HG03045 (cell line): Measurements from ENCODE around the gene TAS2R7.
"Not testable (repeated sequence)": the region's sequence is repeated elsewhere in the genome, so short reads cannot be mapped to it uniquely, and the experiment has no call there.

ENCODE experiments used
- ATAC-seq: cut with Tn5 transposase; IDR thresholded peaks from one replicate; pipeline ENCODE4 v1.9.1; 2021; ENCODE audit warnings: mild to moderate bottlenecking, moderate library complexity; ENCODE audit not compliant: unreplicated experiment

Gene TAS2R7

DNA sequence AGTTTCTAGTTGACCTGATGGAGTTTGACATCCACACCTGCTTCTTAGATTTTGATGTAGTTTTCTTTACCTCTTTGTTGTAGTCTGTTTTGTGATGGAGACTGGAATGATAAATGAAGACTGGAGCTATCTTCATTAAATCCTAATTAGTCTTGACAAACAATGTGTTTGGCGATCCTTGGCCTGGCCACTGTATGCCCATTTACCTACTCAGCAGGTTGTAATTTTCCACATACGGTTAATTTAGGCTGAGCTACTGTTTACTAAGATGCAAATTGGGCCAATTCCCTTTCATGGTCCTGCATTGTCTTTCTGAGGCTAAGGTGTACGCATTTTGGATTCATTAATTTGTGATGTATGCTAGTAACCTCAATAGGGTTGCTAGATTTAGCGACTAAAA, at the start of gene TAS2R7:
Gene TAS2R7 (minus strand): TSS at position 41 of the 400 bp plus-strand sequence. CDS start 57 bp downstream, outside the sequence.
- ATAC-seq, result no peak

- no peak for ATAC-seq
Observed at GRCh38 chr12:10851243-10851858, 48.9 kb upstream of the TAS2R7 start.

- ATAC-seq, result no peak
Observed at GRCh38 chr12:10849425-10849878, 47.0 kb upstream of the TAS2R7 start, which contains the start of gene PRR4. PRR4 (minus strand) TSS chr12:10849475; CDS start chr12:10849437, 38 bp downstream.

GRCh38 chr12:10847744-10848143, 45.3 kb upstream of the TAS2R7 start:
- no peak for ATAC-seq

- ATAC-seq, result no peak
Observed at GRCh38 chr12:10842862-10843261, 40.4 kb upstream of the TAS2R7 start.

- no peak for ATAC-seq
Observed at GRCh38 chr12:10838461-10838860, 36.0 kb upstream of the TAS2R7 start.

DNA sequence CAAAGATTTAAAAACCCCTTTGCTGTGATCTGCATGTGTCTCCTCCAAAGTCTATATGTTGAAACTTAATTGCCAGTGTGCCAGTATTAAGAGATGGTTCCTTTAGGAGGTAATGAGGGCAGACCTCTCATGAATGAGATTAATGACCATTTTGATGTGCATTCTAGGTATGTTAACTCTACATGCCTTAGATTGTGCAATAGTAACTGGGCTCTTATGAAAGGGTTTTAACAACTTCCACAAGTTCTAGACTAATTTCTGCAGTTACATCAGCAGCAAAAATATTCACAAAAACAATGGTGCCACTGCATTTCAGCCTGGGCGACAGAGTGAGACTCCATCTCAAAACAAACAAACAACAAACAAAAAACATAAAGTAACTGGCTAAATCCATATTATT, 27.6 kb upstream of the TAS2R7 start:
- no peak for ATAC-seq

- no peak for ATAC-seq
Observed at GRCh38 chr12:10826258-10826657, 23.8 kb upstream of the TAS2R7 start, which contains the start of gene TAS2R10. TAS2R10 (minus strand) TSS chr12:10826358; CDS start chr12:10826269, 89 bp downstream.

GRCh38 chr12:10824957-10825356, 22.5 kb upstream of the TAS2R7 start:
- ATAC-seq, result no peak

DNA sequence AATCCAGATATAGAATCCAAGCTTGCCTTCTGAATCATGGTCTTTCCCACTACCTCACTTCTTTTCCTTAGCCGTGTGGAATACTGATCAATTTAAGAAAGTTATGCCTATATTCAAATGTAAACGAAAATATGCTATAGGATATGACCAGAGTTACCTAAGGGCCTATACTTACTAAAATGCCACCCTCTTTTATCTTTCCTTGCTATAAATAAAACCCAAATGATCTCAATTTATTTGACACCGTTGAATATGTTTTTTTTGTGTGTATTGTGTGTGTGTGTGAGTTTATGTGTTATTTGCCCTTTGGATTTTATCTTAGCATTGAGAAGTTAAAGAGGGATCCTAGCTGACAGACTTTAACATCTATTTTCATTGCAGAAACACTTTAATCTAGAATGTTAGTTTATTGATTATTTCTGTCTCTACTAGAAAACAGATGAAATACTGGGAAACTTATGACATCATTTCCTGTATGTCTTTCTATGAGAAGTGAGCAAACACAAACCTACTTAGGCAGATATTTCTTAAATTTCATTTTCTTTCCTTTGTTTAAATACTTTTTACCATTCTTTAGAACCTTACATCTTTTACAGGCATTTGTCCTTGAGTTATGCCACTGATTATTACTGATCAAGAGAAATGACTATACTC, 9.6 kb upstream of the TAS2R7 start:
- no peak for ATAC-seq

GRCh38 chr12:10810068-10810467, 7.6 kb upstream of the TAS2R7 start, which contains the start of gene TAS2R9:
TAS2R9 (minus strand) TSS chr12:10810168; CDS start chr12:10810075, 93 bp downstream.
- no peak for ATAC-seq

- ATAC-seq, result no peak
Observed at GRCh38 chr12:10807186-10807585, 4.8 kb upstream of the TAS2R7 start, which contains the start of gene TAS2R8. TAS2R8 (minus strand) TSS chr12:10807286; CDS start chr12:10806980, 306 bp downstream.

DNA sequence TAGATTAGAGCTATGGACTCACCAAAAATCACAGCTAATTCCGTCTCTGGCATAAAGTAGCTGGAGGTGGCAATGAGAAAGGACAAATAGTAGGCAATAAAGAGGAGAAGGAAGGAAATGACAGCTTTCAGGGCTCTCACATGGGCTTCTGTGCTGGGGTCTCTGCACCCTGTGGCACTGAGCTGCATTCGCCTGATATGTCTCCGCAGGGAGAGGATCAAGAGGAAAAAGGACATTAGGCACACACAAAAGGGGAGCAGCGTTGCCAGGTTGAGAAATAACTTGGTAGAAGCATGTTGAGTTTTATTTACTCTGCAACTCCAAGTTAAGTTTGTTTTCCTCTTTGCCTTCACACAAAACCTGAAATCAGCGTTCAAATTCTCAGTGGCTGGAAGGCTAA, 686 bp downstream of the TAS2R7 start:
- no peak for ATAC-seq

- no peak for ATAC-seq
Observed at GRCh38 chr12:10794222-10794621, 8.2 kb downstream of the TAS2R7 start.

DNA sequence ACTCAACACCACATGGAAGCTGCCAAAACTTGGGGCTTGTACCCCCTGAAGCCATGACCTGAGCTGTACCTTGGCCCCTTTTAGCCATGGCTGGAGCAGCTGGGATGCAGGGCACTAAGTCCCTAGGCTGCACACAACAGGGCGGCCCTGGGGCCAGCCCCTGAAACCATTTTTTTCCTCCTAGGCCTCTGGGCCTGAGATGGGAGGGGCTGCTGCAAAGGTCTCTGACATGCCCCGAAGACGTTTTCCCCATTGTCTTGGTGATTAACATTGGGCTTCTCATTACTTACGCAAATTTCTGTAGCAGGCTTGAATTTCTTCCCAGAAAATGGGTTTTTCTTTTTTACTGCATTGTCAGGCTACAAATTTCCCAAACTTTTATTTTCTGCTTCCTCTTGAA, 10.7 kb downstream of the TAS2R7 start:
- not testable (repeated sequence) for ATAC-seq

DNA sequence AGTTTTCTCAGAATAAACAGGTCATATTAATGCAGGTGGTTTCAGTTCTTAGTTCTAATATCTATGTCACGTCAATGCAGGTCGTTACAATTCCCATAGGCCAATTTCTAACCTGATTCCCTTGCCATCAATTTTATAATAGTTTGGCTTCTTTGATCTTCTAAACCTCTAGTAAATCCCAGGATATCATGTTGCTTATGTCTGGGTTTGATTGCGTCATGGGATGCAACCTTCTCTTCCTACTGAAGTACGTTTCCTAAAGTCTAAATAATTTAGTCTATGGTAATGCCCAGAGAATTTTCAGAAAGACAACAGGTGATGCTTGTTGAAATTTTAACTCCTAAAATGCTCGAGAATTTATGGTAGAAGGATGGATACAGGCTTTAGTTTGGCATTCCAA, 19.2 kb downstream of the TAS2R7 start:
- no peak for ATAC-seq

DNA sequence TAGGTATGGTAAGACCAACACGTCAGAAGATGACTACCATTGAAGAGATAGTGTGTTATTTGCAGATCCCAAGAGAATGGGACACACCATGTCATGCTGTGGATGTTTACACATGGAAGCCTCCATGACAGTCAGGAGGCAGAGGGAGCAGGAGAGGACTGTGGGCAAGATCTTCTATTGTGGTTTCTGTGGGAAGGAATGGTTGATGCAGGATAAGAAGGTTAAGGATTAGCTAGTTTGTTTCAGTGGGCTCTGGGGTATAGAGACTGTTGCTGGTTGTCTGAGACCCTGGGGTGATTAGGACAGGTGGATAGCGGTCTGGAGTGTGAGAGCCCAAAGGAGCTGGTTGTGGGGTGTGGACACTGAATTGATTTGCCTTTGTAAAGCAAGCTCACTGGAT, 23.3 kb downstream of the TAS2R7 start:
- ATAC-seq, result no peak

GRCh38 chr12:10771132-10771733, 31.2 kb downstream of the TAS2R7 start:
- ATAC-seq, result no peak

DNA sequence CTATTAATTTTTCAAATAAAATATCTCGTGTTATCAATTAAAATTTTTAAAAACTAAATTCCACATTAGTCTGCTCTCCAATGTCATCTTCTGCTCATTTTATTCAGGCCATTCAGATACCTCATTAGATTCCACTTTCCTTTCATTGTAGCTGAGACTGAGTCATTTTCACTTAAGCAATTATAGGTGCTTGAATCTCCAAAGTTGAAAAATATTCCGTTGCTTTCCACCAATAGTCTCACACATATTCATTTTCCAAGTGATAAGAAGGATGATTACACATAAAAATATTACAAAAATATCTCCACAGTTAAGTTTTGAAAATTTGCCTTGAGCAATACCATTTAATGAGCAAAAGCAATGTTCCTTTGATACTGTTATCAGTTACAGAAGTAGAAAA, 42.8 kb downstream of the TAS2R7 start:
- ATAC-seq, result no peak

DNA sequence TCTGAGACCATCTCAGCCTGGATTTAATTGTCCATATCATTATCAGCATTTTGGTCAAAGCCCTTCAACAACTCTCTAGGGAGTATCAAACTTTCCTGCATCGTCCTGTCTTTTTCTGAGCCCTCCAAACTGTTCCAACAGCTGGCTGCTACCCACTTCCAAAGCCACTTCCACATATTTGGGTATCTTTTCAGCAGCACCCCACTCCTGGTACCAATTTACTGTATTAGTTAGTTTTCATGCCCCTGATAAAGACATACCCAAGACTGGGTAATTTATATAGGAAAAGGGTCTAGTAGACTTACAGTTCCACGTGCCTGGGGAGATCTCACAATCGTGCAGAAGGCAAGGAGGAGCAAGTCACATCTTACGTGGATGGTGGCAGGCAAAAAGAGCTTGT, 46.2 kb downstream of the TAS2R7 start:
- no peak for ATAC-seq

DNA sequence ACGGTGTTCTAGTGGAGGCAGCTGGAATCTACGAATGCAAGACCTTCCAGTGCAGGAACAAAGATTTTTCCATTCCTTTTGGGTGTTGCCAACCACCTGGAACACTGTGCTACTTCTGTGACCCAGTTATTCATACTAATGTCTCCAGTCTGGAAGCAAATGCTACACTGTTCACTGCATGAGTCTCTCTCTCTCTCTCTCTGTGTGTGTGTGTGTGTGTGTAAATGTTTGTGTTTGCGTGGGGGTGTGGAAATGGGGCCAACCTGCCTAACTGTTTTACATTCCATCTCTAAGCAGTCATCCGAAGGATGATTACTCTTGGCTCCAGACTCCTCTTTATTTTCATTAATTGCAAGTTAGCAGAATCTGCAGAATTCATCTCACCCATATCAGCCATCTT, 49.4 kb downstream of the TAS2R7 start:
- no peak for ATAC-seq
